SU-DHL-6 (cell line): ENCODE results near the gene HOXA7.

Experiments used
- EZH2phosphoT487 ChIP-seq: fragments of 200-600 bp; sonication (generic), shearing (Covaris generic); conservative IDR thresholded peaks from 2 replicates; pipeline ENCODE4 v1.6.1; 2018; ENCODE audit warnings: mild to moderate bottlenecking, antibody characterized with exemption, low read length, moderate library complexity, mixed read lengths
- TF ChIP-seq, protein P1 (sequence below): fragments of 200-600 bp; sonication (generic); IDR thresholded peaks from one replicate; pipeline ENCODE4 v1.5.1; 2017; ENCODE audit warnings: antibody characterized with exemption, mild to moderate bottlenecking, low read length, moderate library complexity; ENCODE audit not compliant: insufficient read depth, poor library complexity, severe bottlenecking

DNA sequence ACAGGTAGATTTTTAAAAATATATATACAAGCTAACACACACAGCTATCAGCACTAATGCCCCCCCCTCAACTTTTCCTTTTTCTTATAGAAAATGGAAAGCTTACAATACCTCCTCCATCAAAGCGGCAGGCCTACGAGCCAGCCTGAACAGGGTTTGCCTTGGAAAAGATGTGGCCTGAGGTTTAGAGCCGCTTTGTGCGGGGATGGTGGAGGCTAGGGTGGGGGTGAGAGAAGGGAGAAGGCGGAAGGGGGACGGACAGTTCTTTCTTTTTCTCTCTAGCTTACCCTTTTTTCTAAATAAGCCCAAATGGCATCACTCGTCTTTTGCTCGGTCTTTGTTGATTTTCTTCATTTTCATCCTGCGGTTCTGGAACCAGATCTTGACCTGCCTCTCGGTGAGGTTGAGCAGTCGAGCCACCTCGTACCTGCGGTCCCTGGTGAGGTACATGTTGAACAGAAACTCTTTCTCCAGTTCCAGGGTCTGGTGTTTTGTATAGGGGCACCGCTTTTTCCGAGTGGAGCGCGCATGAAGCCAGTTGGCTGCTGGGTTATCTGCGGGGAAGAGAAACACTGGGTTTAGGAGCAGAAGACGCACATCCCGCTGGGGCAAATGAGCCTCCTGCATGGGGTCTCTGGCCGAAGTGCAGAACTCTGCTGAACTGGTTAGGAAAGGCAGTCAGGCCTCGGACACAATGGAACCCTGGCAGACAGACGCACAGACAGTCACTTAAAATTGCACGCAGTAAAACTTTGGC, 7.0 kb upstream of the HOXA7 start:
- TF ChIP-seq, protein P1, sequence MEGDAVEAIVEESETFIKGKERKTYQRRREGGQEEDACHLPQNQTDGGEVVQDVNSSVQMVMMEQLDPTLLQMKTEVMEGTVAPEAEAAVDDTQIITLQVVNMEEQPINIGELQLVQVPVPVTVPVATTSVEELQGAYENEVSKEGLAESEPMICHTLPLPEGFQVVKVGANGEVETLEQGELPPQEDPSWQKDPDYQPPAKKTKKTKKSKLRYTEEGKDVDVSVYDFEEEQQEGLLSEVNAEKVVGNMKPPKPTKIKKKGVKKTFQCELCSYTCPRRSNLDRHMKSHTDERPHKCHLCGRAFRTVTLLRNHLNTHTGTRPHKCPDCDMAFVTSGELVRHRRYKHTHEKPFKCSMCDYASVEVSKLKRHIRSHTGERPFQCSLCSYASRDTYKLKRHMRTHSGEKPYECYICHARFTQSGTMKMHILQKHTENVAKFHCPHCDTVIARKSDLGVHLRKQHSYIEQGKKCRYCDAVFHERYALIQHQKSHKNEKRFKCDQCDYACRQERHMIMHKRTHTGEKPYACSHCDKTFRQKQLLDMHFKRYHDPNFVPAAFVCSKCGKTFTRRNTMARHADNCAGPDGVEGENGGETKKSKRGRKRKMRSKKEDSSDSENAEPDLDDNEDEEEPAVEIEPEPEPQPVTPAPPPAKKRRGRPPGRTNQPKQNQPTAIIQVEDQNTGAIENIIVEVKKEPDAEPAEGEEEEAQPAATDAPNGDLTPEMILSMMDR, result no peak
- no peak for TF ChIP-seq EZH2phosphoT487
